OCI-LY1 (cell line): ENCODE data around the gene MMP13.

ENCODE experiments used
- EZH2 ChIP-seq: fragments of 200-600 bp; sonication (generic), shearing (Covaris generic); IDR thresholded peaks from 2 replicates; pipeline ENCODE4 v1.8.0; 2017; ENCODE audit warnings: borderline replicate concordance, mixed run types, mild to moderate bottlenecking, antibody characterized with exemption, low read length, moderate library complexity, mixed read lengths
- TF ChIP-seq, protein P1 (sequence below): fragments of 200-600 bp; sonication (generic), shearing (Covaris generic); IDR thresholded peaks from 2 replicates; pipeline ENCODE4 v1.5.1; 2017; ENCODE audit warnings: mild to moderate bottlenecking, antibody characterized with exemption, low read length, moderate library complexity, mixed read lengths

DNA sequence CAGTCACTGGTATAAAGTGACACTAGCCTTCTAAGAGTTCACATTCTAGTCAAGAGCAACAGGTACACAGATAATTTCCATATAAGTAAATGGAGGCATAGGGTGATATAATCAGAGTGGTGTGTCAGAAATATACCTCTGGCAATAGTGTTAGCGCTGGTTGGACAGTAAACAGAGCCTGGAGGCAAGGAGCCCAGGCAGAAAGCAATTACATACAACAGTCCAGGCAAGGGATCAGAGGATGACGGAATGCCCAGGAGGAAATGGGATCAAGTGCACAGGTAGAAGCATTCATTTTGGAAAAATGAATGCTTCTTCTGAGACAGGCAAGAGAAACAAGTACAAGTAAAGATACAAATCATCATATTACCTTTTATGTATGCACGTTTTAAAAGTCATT, 36.2 kb upstream of the MMP13 start:
- TF ChIP-seq, protein P1, sequence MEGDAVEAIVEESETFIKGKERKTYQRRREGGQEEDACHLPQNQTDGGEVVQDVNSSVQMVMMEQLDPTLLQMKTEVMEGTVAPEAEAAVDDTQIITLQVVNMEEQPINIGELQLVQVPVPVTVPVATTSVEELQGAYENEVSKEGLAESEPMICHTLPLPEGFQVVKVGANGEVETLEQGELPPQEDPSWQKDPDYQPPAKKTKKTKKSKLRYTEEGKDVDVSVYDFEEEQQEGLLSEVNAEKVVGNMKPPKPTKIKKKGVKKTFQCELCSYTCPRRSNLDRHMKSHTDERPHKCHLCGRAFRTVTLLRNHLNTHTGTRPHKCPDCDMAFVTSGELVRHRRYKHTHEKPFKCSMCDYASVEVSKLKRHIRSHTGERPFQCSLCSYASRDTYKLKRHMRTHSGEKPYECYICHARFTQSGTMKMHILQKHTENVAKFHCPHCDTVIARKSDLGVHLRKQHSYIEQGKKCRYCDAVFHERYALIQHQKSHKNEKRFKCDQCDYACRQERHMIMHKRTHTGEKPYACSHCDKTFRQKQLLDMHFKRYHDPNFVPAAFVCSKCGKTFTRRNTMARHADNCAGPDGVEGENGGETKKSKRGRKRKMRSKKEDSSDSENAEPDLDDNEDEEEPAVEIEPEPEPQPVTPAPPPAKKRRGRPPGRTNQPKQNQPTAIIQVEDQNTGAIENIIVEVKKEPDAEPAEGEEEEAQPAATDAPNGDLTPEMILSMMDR, result no peak
- TF ChIP-seq EZH2, result no peak
